Neural cell (in vitro differentiated cells): Measurements from ENCODE around the gene APBB2. TPM values are rescaled to one million over a fixed set of nuclear protein-coding genes. Genes with fewer than 3 reads are reported as not detected.

Experiments
- H2AFZ ChIP-seq: fragments of 200-600, 300-800 bp; sonication (generic), shearing (Covaris generic); 2 replicates; pipeline ENCODE4 v1.6.0; 2014; ENCODE audit warnings: low read depth, mild to moderate bottlenecking, antibody characterized with exemption, low read length, moderate library complexity
- H3F3A ChIP-seq: fragments of 200-600 bp; shearing (Covaris generic); 2 replicates; pipeline ENCODE4 v1.6.1; 2016; ENCODE audit warnings: mild to moderate bottlenecking, moderate library complexity, mixed read lengths, antibody characterized with exemption, low read length; ENCODE audit not compliant: insufficient read depth, poor library complexity, severe bottlenecking
- H3K27ac ChIP-seq: fragments of 200-600, 300-800 bp; sonication (generic), shearing (Covaris generic); 2 replicates; pipeline ENCODE4 v1.5.1; 2014; ENCODE audit warnings: mild to moderate bottlenecking, low read length, moderate library complexity
- H3K27me3 ChIP-seq: fragments of 300-800, 200-600 bp; sonication (generic), shearing (Covaris generic); 2 replicates; pipeline ENCODE4 v1.6.0; 2014; ENCODE audit warnings: mild to moderate bottlenecking, low read depth, low read length, moderate library complexity; ENCODE audit not compliant: insufficient read depth
- H3K36me3 ChIP-seq: fragments of 300-800, 200-600 bp; sonication (generic), shearing (Covaris generic); 2 replicates; pipeline ENCODE4 v1.5.1; 2014; ENCODE audit warnings: mild to moderate bottlenecking, antibody characterized with exemption, low read length, moderate library complexity; ENCODE audit not compliant: insufficient read depth
- H3K4me2 ChIP-seq: fragments of 300-800, 200-600 bp; sonication (generic), shearing (Covaris generic); 2 replicates; pipeline ENCODE4 v1.6.0; 2014; ENCODE audit warnings: mild to moderate bottlenecking, low read length
- H3K4me3 ChIP-seq: fragments of 300-800, 200-600 bp; sonication (generic), shearing (Covaris generic); 2 replicates; pipeline ENCODE4 v1.5.1; 2014; ENCODE audit warnings: mild to moderate bottlenecking, low read length, moderate library complexity
- H3K79me2 ChIP-seq: fragments of 200-600 bp; shearing (Covaris generic); replicated peaks from 2 replicates; pipeline ENCODE4 v1.6.0; 2014; ENCODE audit warnings: mild to moderate bottlenecking, low read length, moderate library complexity; ENCODE audit not compliant: insufficient read depth
- H3K9ac ChIP-seq: fragments of 300-800, 200-600 bp; sonication (generic), shearing (Covaris generic); 2 replicates; pipeline ENCODE4 v1.6.1; 2016; ENCODE audit warnings: mild to moderate bottlenecking, low read length, mixed read lengths
- H3K9me2 ChIP-seq: fragments of 200-600 bp; shearing (Covaris generic); 2 replicates; pipeline ENCODE4 v1.6.1; 2016; ENCODE audit warnings: mild to moderate bottlenecking, low read length, mixed read lengths; ENCODE audit not compliant: insufficient read depth
- H3K9me3 ChIP-seq: fragments of 200-600, 300-800 bp; sonication (generic), shearing (Covaris generic); 2 replicates; pipeline ENCODE4 v1.6.1; 2016; ENCODE audit warnings: mild to moderate bottlenecking, mixed run types, low read length, moderate library complexity, mixed read lengths
- H4K20me1 ChIP-seq: fragments of 200-600 bp; shearing (Covaris generic); 2 replicates; pipeline ENCODE4 v1.6.1; 2016; ENCODE audit warnings: mild to moderate bottlenecking, mixed run types; ENCODE audit not compliant: insufficient read depth
- EP300 ChIP-seq: fragments of 450-650 bp; conservative IDR thresholded peaks from 2 replicates; pipeline ENCODE4 v1.6.1; 2014; ENCODE audit warnings: antibody characterized with exemption, mild to moderate bottlenecking, moderate library complexity; ENCODE audit not compliant: poor library complexity, severe bottlenecking
- EZH2 ChIP-seq: fragments of 200-600, 300-800 bp; shearing (Covaris generic), sonication (generic); IDR thresholded peaks from 2 replicates; pipeline ENCODE4 v1.6.1; 2014; ENCODE audit warnings: antibody characterized with exemption, low read length, borderline replicate concordance, mild to moderate bottlenecking; ENCODE audit not compliant: insufficient read depth, poor library complexity, severe bottlenecking
- MXI1 ChIP-seq: fragments of 450-650 bp; conservative IDR thresholded peaks from 2 replicates; pipeline ENCODE4 v1.6.1; 2014; ENCODE audit warnings: antibody characterized with exemption, mild to moderate bottlenecking; ENCODE audit not compliant: poor library complexity, severe bottlenecking
- POLR2AphosphoS5 ChIP-seq: IDR thresholded peaks from 2 replicates; pipeline ENCODE4 v1.6.1; 2012
- RAD21 ChIP-seq: fragments of 450-650 bp; conservative IDR thresholded peaks from 2 replicates; pipeline ENCODE4 v1.6.1; 2014; ENCODE audit warnings: antibody characterized with exemption, mild to moderate bottlenecking, moderate library complexity
- SMC3 ChIP-seq: fragments of 450-650 bp; conservative IDR thresholded peaks from 2 replicates; pipeline ENCODE4 v1.6.1; 2014; ENCODE audit warnings: antibody characterized with exemption, mild to moderate bottlenecking, moderate library complexity; ENCODE audit not compliant: poor library complexity
- TAF1 ChIP-seq: IDR thresholded peaks from 2 replicates; pipeline ENCODE4 v1.6.1; 2012; ENCODE audit warnings: low read depth
- polyA plus RNA-seq: library from polyadenylated mRNA; depleted of rRNA; stranded (reverse); fragments of >200 nt; gene quantifications from 2 replicates; pipeline ENCODE4 v1.2.3, GENCODE V29; 2014
- TF ChIP-seq, protein P1 (sequence below): IDR thresholded peaks from 2 replicates; pipeline ENCODE4 v1.6.1; 2012; ENCODE audit warnings: borderline replicate concordance
- TF ChIP-seq, protein P2 (sequence below): fragments of 450-650 bp; IDR thresholded peaks from 2 replicates; pipeline ENCODE4 v1.5.1; 2014; ENCODE audit warnings: antibody characterized with exemption, mild to moderate bottlenecking, moderate library complexity; ENCODE audit not compliant: poor library complexity, severe bottlenecking

The APBB2 gene
- polyA plus RNA-seq, 1 donor from 2014 or later = 41.9 TPM

DNA sequence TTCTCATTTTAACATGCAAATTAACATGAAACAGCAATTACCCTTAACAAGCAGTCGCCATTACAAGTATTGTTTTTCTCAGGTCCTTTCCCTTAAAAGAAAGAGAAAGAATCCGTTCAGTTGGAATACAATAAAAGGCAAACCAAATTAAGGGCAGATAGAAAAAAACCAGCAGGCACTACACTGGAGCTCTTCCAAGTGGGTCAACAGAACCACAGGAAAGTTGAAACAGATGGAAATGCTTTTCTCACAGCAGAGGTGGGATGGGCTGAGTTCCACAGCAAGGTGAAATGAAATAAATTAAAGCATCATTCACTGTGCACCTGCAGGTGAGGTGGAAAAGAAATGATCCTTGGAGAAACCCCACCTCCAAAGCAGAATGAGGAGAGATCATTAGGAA, 102.6 kb downstream of the APBB2 start:
- Histone ChIP-seq H4K20me1 (no peaks in the 10 kb centered on the region), H3K27me3 (no peaks in the 10 kb centered on the region), H3F3A (no peaks in the 10 kb centered on the region), H3K27ac (no peak overlapping the region), H3K9me3 (no peaks in the 10 kb centered on the region), H3K79me2 (no peaks in the 10 kb centered on the region), H3K9ac (no peak overlapping the region), H3K4me3 (no peak overlapping the region), H2AFZ (no peak overlapping the region), H3K36me3 (no peaks in the 10 kb centered on the region), H3K9me2 (no peaks in the 10 kb centered on the region), H3K4me2 (no peak overlapping the region)
- TF ChIP-seq SMC3 (no peak), EZH2 (no peak), TAF1 (no peak), MXI1 (no peak), EP300 (no peak), POLR2AphosphoS5 (no peak), RAD21 (no peak)
- TF ChIP-seq, protein P1, sequence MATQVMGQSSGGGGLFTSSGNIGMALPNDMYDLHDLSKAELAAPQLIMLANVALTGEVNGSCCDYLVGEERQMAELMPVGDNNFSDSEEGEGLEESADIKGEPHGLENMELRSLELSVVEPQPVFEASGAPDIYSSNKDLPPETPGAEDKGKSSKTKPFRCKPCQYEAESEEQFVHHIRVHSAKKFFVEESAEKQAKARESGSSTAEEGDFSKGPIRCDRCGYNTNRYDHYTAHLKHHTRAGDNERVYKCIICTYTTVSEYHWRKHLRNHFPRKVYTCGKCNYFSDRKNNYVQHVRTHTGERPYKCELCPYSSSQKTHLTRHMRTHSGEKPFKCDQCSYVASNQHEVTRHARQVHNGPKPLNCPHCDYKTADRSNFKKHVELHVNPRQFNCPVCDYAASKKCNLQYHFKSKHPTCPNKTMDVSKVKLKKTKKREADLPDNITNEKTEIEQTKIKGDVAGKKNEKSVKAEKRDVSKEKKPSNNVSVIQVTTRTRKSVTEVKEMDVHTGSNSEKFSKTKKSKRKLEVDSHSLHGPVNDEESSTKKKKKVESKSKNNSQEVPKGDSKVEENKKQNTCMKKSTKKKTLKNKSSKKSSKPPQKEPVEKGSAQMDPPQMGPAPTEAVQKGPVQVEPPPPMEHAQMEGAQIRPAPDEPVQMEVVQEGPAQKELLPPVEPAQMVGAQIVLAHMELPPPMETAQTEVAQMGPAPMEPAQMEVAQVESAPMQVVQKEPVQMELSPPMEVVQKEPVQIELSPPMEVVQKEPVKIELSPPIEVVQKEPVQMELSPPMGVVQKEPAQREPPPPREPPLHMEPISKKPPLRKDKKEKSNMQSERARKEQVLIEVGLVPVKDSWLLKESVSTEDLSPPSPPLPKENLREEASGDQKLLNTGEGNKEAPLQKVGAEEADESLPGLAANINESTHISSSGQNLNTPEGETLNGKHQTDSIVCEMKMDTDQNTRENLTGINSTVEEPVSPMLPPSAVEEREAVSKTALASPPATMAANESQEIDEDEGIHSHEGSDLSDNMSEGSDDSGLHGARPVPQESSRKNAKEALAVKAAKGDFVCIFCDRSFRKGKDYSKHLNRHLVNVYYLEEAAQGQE = no peak
- TF ChIP-seq, protein P2, sequence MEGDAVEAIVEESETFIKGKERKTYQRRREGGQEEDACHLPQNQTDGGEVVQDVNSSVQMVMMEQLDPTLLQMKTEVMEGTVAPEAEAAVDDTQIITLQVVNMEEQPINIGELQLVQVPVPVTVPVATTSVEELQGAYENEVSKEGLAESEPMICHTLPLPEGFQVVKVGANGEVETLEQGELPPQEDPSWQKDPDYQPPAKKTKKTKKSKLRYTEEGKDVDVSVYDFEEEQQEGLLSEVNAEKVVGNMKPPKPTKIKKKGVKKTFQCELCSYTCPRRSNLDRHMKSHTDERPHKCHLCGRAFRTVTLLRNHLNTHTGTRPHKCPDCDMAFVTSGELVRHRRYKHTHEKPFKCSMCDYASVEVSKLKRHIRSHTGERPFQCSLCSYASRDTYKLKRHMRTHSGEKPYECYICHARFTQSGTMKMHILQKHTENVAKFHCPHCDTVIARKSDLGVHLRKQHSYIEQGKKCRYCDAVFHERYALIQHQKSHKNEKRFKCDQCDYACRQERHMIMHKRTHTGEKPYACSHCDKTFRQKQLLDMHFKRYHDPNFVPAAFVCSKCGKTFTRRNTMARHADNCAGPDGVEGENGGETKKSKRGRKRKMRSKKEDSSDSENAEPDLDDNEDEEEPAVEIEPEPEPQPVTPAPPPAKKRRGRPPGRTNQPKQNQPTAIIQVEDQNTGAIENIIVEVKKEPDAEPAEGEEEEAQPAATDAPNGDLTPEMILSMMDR = no peak

DNA sequence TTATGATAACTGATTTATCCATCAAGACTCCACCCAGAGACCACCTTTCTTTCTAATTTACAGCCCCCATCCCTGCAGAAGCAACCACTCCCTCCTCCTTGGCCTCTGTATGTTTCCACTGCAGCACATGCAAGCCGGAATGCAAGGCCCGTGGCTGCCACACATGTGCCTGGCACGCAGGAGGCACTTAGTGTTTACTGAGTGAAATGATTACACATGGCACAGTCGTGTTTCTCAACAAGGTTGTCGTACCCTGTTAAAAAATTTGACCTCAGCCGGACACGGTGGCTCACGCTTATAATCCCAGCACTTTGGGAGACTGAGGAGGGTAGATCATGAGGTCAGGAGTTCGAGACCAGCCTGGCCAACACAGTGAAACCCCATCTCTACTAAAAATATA, 104.3 kb downstream of the APBB2 start:
- TF ChIP-seq POLR2AphosphoS5 (no peak), MXI1 (no peak)
- Histone ChIP-seq H3K27ac (no peak overlapping the region), H4K20me1 (no peaks in the 10 kb centered on the region)

DNA sequence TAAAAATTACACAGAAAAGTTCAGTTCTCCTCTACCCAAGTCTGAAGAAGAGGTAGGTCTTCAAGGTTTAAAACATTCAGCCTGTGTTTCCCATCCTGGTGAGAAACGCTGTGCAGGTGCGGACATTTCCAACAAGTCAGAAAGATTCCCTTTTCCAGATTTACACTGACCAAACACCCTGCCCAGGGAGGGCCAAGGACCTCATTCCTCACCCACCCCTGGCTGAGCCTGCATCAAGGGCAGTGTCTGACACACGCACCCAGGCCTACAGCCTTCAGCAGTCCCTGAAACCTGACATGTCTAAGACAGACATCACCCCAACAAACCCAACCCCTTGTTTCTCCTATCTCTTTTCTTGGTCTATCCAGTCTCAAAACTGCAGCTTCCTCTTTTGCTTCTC, 105.9 kb downstream of the APBB2 start:
- no peak overlapping the region for H3K27ac ChIP-seq
- H3K9ac ChIP-seq = no peak overlapping the region
- H3K27me3 ChIP-seq = no peaks in the 10 kb centered on the region
- no peaks in the 10 kb centered on the region for H3K9me2 ChIP-seq
- no peak for TF ChIP-seq EZH2
- TF ChIP-seq POLR2AphosphoS5 = no peak
- TF ChIP-seq SMC3 = no peak
- TF ChIP-seq RAD21 = no peak
- TF ChIP-seq EP300 = no peak
- TF ChIP-seq MXI1 = no peak
- TF ChIP-seq, protein P2 = no peak
- TF ChIP-seq TAF1 = no peak
- TF ChIP-seq, protein P1 = no peak
- no peak overlapping the region for H2AFZ ChIP-seq
- H3F3A ChIP-seq = no peaks in the 10 kb centered on the region
- H4K20me1 ChIP-seq = no peaks in the 10 kb centered on the region
- H3K36me3 ChIP-seq = no peaks in the 10 kb centered on the region
- no peak overlapping the region for H3K4me2 ChIP-seq
- no peaks in the 10 kb centered on the region for H3K9me3 ChIP-seq
- no peak overlapping the region for H3K4me3 ChIP-seq
- no peaks in the 10 kb centered on the region for H3K79me2 ChIP-seq

More for the DNA sequence above, 104.3 kb downstream of the APBB2 start:
- no peak overlapping the region for H3K9ac ChIP-seq
- no peak overlapping the region for H3K4me3 ChIP-seq
- no peaks in the 10 kb centered on the region for H3K36me3 ChIP-seq
- no peaks in the 10 kb centered on the region for H3K9me3 ChIP-seq
- no peaks in the 10 kb centered on the region for H3K79me2 ChIP-seq
- no peaks in the 10 kb centered on the region for H3K9me2 ChIP-seq
- no peak overlapping the region for H3K4me2 ChIP-seq
- H2AFZ ChIP-seq = no peak overlapping the region
- H3F3A ChIP-seq = no peaks in the 10 kb centered on the region
- no peaks in the 10 kb centered on the region for H3K27me3 ChIP-seq
